ENCODE results near the gene SLC25A39.
A peak's percentile ranks its signal among the peaks of the same experiment; 100 is the strongest.

Gene SLC25A39

DNA sequence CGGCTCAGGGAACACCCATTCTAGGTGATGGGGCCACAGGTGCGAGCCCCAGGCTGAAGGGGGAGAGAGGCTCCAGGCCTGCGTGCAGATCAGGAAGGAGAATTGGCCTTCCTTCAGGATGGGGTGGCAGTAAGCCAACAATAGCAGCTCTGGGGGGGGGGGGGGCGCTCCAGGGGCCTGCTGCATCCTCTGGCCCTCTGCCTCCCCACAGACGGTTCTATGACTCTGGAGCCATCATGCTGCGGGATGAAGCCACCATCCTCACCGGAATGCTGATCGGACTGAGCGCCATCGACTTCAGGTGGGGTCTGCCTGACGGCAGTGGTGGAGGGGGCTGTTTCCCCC is 10.1 kb downstream of the SLC25A39 start:
- Histone ChIP-seq H3K79me1 (ENCODE audit: low read length) (no peaks in the 10 kb centered on the region), H2BK5ac (ENCODE audit: low read depth, low read length, poor library complexity) (no peak overlapping the region), H2BK120ac (ENCODE audit: insufficient read depth, low read length, poor library complexity) (no peak overlapping the region), H4K91ac (ENCODE audit: low read depth, low read length) (no peak overlapping the region), H4K8ac (ENCODE audit: low read depth, low read length) (no peak overlapping the region), H3K4me3 (ENCODE audit: low read depth, low read length) (no peak overlapping the region), H3K9me3 (ENCODE audit: insufficient read depth, low read depth, low read length) (peaks cover 6% of the 10 kb centered on the region), H3K36me3 (ENCODE audit: control insufficient read depth in 1 of 2, insufficient read depth in 2 of 2, low read length in 2 of 2) (peaks cover 3% of the 10 kb centered on the region in 2 experiments), H2BK12ac (ENCODE audit: low read length) (no peak overlapping the region), H3K14ac (ENCODE audit: low read length) (no peak overlapping the region), H4K12ac (ENCODE audit: low read depth, low read length) (no peak overlapping the region), H3K23ac (ENCODE audit: low read length) (no peak overlapping the region), H2AK5ac (ENCODE audit: low read length) (no peak overlapping the region), H3K27me3 (ENCODE audit: insufficient read depth, low read length) (peaks cover 20% of the 10 kb centered on the region), H3K79me2 (ENCODE audit: control insufficient read depth, insufficient read depth, low read length, poor library complexity) (no peaks in the 10 kb centered on the region), H3K9ac (ENCODE audit: low read length) (no peak overlapping the region), H3K4me2 (ENCODE audit: low read length) (peak overlapping the region; percentile 76), H3K27ac (ENCODE audit: low read depth, low read length) (no peak overlapping the region), H3K4ac (ENCODE audit: low read depth, low read length) (no peak overlapping the region), H2AFZ (ENCODE audit: insufficient read depth, low read length, poor library complexity) (no peak overlapping the region), H3K4me1 (ENCODE audit: control insufficient read depth in 1 of 2, insufficient read depth in 2 of 2, low read length in 2 of 2) (peaks cover 9 to 10% of the 10 kb centered on the region in 2 experiments), H3K18ac (ENCODE audit: low read length) (no peak overlapping the region)
- DNase-seq: no peak
- WGBS (ENCODE audit: extremely low coverage, insufficient coverage, insufficient read length): no CpG with 5 or more reads among the region's 11 CpGs

- Histone ChIP-seq H3K27me3 (ENCODE audit: insufficient read depth, low read length) (peaks cover 20% of the 10 kb centered on the region), H3K4me2 (ENCODE audit: low read length) (no peak overlapping the region), H2BK5ac (ENCODE audit: low read depth, low read length, poor library complexity) (no peak overlapping the region), H3K79me1 (ENCODE audit: low read length) (no peaks in the 10 kb centered on the region), H2BK120ac (ENCODE audit: insufficient read depth, low read length, poor library complexity) (no peak overlapping the region), H3K18ac (ENCODE audit: low read length) (no peak overlapping the region), H3K9ac (ENCODE audit: low read length) (no peak overlapping the region), H3K4me1 (ENCODE audit: control insufficient read depth in 1 of 2, insufficient read depth in 2 of 2, low read length in 2 of 2) (peaks cover 9 to 10% of the 10 kb centered on the region in 2 experiments), H3K23ac (ENCODE audit: low read length) (no peak overlapping the region), H4K8ac (ENCODE audit: low read depth, low read length) (no peak overlapping the region), H3K4me3 (ENCODE audit: low read depth, low read length) (no peak overlapping the region), H2AFZ (ENCODE audit: insufficient read depth, low read length, poor library complexity) (no peak overlapping the region), H2BK12ac (ENCODE audit: low read length) (no peak overlapping the region), H3K27ac (ENCODE audit: low read depth, low read length) (no peak overlapping the region), H2AK5ac (ENCODE audit: low read length) (no peak overlapping the region), H4K91ac (ENCODE audit: low read depth, low read length) (no peak overlapping the region), H3K36me3 (ENCODE audit: control insufficient read depth in 1 of 2, insufficient read depth in 2 of 2, low read length in 2 of 2) (no peaks in the 10 kb centered on the region), H3K14ac (ENCODE audit: low read length) (no peak overlapping the region), H3K4ac (ENCODE audit: low read depth, low read length) (no peak overlapping the region), H4K12ac (ENCODE audit: low read depth, low read length) (no peak overlapping the region), H3K79me2 (ENCODE audit: control insufficient read depth, insufficient read depth, low read length, poor library complexity) (no peaks in the 10 kb centered on the region), H3K9me3 (ENCODE audit: insufficient read depth, low read depth, low read length) (peaks cover 6% of the 10 kb centered on the region)
- no peak for DNase-seq
- WGBS (ENCODE audit: extremely low coverage, insufficient coverage, insufficient read length): no CpG with 5 or more reads among the region's 7 CpGs
Measured at GRCh38 chr17:44314031-44314430, 10.6 kb downstream of the SLC25A39 start.

DNA sequence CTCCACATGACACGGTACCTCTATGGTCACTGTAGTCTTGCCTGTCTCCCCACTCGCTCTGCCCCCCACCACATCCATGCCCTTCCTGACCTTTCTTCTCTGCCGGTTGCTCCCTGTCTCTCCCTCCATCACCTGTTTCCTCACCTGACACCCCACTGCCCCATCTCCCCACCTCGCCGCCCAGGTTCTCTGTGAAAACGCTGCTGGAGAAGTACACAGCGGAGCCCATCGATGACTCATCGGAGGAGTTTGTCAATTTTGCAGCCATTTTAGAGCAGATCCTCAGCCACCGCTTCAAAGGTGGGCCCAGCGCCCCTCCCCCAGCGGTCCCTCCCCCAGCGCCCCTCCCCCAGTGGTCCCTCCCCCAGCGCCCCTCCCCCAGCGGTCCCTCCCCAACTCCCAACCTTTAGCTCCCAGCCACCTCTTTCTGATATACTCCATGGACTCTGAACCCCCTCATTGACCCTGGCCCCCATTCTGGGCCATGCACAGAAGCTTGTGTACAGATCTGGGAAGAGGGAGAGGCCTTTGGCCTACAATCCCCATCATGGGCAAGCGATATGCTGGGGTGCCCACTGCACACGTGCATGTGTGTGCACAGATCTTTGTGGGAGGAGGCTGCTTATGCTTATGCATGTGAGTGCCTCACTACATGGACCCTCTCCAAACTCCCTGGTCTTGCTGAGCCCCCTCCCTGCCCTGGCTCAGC is 12.1 kb downstream of the SLC25A39 start:
- no peaks in the 10 kb centered on the region for H3K36me3 ChIP-seq (ENCODE audit: control insufficient read depth in 1 of 2, insufficient read depth in 2 of 2, low read length in 2 of 2)
- H4K12ac ChIP-seq (ENCODE audit: low read depth, low read length): no peak overlapping the region
- H3K4me3 ChIP-seq (ENCODE audit: low read depth, low read length): no peak overlapping the region
- no peaks in the 10 kb centered on the region for H3K79me1 ChIP-seq (ENCODE audit: low read length)
- peaks cover 20% of the 10 kb centered on the region for H3K27me3 ChIP-seq (ENCODE audit: insufficient read depth, low read length)
- H4K8ac ChIP-seq (ENCODE audit: low read depth, low read length): no peak overlapping the region
- no peak overlapping the region for H3K23ac ChIP-seq (ENCODE audit: low read length)
- H2AFZ ChIP-seq (ENCODE audit: insufficient read depth, low read length, poor library complexity): no peak overlapping the region
- no peak overlapping the region for H2BK120ac ChIP-seq (ENCODE audit: insufficient read depth, low read length, poor library complexity)
- H2BK5ac ChIP-seq (ENCODE audit: low read depth, low read length, poor library complexity): no peak overlapping the region
- H4K91ac ChIP-seq (ENCODE audit: low read depth, low read length): no peak overlapping the region
- H2BK12ac ChIP-seq (ENCODE audit: low read length): no peak overlapping the region
- no CpG with 5 or more reads among the region's 17 CpGs for WGBS (ENCODE audit: extremely low coverage, insufficient coverage, insufficient read length)
- H3K9ac ChIP-seq (ENCODE audit: low read length): no peak overlapping the region
- H3K9me3 ChIP-seq (ENCODE audit: insufficient read depth, low read depth, low read length): peaks cover 6% of the 10 kb centered on the region
- no peak overlapping the region for H3K4me2 ChIP-seq (ENCODE audit: low read length)
- H3K27ac ChIP-seq (ENCODE audit: low read depth, low read length): no peak overlapping the region
- H3K4me1 ChIP-seq (ENCODE audit: control insufficient read depth in 1 of 2, insufficient read depth in 2 of 2, low read length in 2 of 2): peaks cover 16 to 17% of the 10 kb centered on the region in 2 experiments
- no peak overlapping the region for H2AK5ac ChIP-seq (ENCODE audit: low read length)
- H3K79me2 ChIP-seq (ENCODE audit: control insufficient read depth, insufficient read depth, low read length, poor library complexity): no peaks in the 10 kb centered on the region
- H3K18ac ChIP-seq (ENCODE audit: low read length): no peak overlapping the region
- no peak overlapping the region for H3K14ac ChIP-seq (ENCODE audit: low read length)
- no peak overlapping the region for H3K4ac ChIP-seq (ENCODE audit: low read depth, low read length)
- DNase-seq: no peak

GRCh38 chr17:44311562-44312181 is 13.0 kb downstream of the SLC25A39 start:
- H3K36me3 ChIP-seq (ENCODE audit: control insufficient read depth in 1 of 2, insufficient read depth in 2 of 2, low read length in 2 of 2): no peaks in the 10 kb centered on the region

More at GRCh38 chr17:44311562-44312181, 13.0 kb downstream of the SLC25A39 start:
- H3K4ac ChIP-seq (ENCODE audit: low read depth, low read length): no peak overlapping the region
- H2AK5ac ChIP-seq (ENCODE audit: low read length): no peak overlapping the region
- H4K12ac ChIP-seq (ENCODE audit: low read depth, low read length): no peak overlapping the region
- H3K27me3 ChIP-seq (ENCODE audit: insufficient read depth, low read length): peaks cover 18% of the 10 kb centered on the region
- no peak overlapping the region for H3K4me3 ChIP-seq (ENCODE audit: low read depth, low read length)
- H3K18ac ChIP-seq (ENCODE audit: low read length): no peak overlapping the region
- H3K9ac ChIP-seq (ENCODE audit: low read length): no peak overlapping the region
- H3K4me1 ChIP-seq (ENCODE audit: control insufficient read depth in 1 of 2, insufficient read depth in 2 of 2, low read length in 2 of 2): peaks cover 17 to 18% of the 10 kb centered on the region in 2 experiments
- no peak overlapping the region for H2AFZ ChIP-seq (ENCODE audit: insufficient read depth, low read length, poor library complexity)
- H3K14ac ChIP-seq (ENCODE audit: low read length): no peak overlapping the region
- DNase-seq: no peak
- H3K27ac ChIP-seq (ENCODE audit: low read depth, low read length): no peak overlapping the region
- H3K4me2 ChIP-seq (ENCODE audit: low read length): no peak overlapping the region
- H3K79me1 ChIP-seq (ENCODE audit: low read length): no peaks in the 10 kb centered on the region
- H4K91ac ChIP-seq (ENCODE audit: low read depth, low read length): no peak overlapping the region
- H4K8ac ChIP-seq (ENCODE audit: low read depth, low read length): no peak overlapping the region
- no CpG with 5 or more reads among the region's 5 CpGs for WGBS (ENCODE audit: extremely low coverage, insufficient coverage, insufficient read length)
- peaks cover 6% of the 10 kb centered on the region for H3K9me3 ChIP-seq (ENCODE audit: insufficient read depth, low read depth, low read length)
- H2BK120ac ChIP-seq (ENCODE audit: insufficient read depth, low read length, poor library complexity): no peak overlapping the region
- H3K23ac ChIP-seq (ENCODE audit: low read length): no peak overlapping the region
- H2BK5ac ChIP-seq (ENCODE audit: low read depth, low read length, poor library complexity): no peak overlapping the region
- no peak overlapping the region for H2BK12ac ChIP-seq (ENCODE audit: low read length)
- no peaks in the 10 kb centered on the region for H3K79me2 ChIP-seq (ENCODE audit: control insufficient read depth, insufficient read depth, low read length, poor library complexity)
